GM20431 (cell line): ENCODE measurements around the gene BABAM2.

Experiments used
- in situ Hi-C: fragments of 300-500 bp; cut with MseI, MboI; formaldehyde crosslinking; loops from one replicate; pipeline ENCODE4 v1.15.0; 2020; ENCODE audit warnings: low sequenced_read_pairs; ENCODE audit not compliant: unreplicated experiment

The BABAM2 gene

DNA sequence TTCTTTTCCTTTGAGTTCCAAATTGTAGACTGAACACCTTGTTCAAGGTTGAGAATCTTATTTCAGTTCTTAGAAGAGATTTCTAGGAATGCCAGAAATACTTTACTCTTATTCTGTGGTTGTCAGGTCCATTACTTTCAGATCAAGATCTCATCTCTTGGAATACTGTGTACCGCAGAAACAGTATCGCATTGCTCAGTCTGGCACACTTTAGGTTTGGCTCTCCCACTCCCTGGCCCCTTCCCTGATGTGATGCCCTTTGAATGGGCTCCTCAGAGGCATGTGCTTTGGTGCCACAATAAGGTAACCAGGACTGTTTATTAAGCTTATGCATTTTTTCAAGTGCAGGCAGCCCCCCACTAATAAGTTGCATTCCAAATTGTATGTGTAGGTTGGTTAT lies 257.5 kb downstream of the BABAM2 start:
- in situ Hi-C loops = no loop called here

DNA sequence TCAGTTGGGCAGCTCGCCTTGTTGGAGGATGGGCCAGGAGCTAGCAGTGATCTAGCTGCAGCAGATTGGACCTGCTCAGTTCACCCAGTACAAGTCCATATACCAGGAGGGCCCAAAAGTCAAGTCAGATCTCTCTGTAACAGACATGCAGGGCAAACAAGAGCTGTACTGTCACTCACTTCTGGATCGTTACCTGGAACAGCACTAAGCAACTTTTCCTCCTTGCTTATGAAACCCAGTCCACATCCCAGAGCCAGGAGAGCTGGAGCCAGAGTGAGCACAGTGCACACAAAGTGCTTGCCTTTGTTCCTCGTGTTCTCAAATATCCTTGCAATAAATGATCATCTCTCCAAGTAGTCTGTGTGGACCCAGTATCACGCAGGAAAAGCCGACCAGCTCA lies 258.0 kb downstream of the BABAM2 start:
- in situ Hi-C loops = no loop called here

DNA sequence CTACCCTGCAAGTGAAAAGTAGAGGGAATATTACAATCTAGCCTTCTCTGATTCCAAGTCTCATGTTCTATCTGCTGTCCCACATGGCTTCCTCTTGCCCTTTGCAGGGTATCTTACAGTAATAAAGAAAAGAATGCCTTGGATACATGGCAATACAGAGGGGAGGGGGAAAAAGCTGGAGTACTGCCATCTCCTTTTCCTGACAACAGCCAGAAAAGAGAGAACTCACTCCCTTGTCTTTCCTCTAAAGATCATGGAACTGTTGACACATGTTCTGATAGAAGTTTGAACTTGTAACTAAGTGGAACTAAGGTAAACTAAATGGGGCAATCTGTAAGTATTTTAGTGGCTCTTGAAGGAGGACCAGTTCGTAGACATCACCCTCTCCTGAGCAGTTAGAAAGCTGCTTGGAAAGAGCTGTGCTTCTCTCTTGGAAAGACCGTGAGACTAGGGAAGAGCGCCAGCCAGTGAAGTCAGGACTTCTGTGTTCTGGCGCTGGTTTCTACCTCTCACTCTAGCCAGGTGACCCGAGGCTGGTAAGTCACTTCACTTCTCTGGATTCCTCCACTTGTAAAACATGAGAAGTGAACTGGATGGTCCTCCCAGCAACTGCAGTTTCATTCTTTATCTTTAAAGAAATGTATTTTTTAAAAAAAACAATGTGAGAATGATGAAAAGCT lies 259.8 kb downstream of the BABAM2 start:
- in situ Hi-C loops = no loop called here

DNA sequence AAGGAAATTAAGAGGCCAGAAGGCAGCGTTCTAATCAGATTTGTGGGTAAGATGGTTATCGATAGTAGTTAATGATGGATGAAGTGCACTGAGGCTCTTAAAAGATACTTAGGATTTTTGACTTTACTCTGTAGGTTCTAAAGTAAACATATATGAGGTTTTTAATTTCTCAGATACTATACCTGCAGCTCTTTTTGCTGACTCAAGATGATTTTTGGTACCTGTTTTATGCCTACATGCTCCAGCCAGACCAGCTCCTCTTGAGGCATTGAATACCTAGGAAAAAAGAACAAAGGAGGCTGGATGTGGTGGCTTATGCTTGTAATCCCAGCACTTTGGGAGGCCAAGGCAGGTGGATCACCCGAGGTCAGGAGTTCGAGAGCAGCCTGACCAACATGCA lies 260.5 kb downstream of the BABAM2 start:
- in situ Hi-C loops = no loop called here

DNA sequence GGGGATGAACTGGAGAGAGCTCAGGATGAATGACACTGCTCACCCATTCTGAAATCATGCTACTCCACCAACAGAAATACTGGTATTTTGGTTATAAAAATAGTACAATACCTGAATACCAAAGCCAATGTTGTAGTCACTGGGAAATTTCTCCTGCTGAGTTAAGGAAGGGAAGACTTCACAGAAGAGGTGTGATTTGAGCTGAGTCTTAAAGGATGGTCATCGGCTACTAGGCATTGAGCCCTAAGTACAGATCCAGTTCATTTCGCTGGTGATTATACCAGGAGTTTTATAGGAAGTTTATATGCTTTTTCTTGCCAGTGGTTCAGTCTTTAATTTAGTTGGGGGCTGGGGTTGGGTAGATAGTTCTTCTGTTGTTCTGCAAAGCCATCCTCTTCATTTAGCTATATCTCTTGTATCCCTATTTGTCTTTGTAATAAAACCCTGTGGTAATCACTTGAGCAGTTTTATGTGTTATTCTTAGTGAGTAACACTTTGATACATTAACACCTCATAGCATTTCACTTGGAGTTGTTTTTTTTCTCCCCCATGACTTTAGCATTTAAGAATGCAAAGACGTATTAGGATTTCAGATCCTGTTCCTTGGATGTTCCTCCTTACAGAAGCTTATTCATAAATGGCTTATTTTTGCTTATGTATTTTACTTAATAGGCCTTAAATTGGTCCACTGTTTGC lies 262.2 kb downstream of the BABAM2 start:
- in situ Hi-C loops = no loop called here

DNA sequence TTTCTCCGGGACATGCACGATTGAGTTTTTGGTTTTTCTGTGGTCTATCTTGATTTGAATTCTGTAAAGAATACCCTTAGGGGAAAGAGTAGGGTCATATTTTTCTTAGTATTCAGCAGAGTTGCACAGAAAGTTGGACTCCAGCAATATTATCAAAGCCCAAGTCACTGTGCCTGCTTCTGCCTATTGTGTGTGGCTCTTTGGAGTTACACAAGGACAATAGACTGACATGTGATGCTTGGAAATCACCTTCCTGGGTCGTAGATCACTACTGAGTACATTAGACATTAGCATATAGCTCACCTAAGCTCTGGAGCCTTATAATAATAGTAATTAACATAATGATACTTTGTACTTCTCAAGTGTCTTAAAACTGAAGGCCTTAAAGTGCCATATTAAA lies 263.3 kb downstream of the BABAM2 start:
- in situ Hi-C loops = no loop called here

DNA sequence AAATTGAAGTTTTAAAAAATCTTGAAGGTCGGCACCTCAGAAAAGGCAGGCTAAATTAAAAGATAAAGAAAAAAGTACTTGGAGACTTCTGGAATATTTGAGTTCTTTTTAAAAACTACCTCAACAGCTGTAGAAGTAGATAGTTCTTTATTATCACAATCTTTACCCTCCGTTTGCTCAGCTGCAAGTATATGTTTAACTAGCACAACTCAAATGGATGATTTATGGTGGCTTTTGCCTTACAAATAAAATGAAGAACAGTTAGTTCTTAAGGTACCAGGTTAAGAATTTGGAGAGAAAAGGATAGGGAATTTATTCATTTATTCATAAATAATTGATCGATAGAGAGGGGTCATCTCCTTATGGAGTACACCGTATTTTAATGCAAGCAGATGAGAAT lies 264.6 kb downstream of the BABAM2 start:
- in situ Hi-C loops = no loop called here

DNA sequence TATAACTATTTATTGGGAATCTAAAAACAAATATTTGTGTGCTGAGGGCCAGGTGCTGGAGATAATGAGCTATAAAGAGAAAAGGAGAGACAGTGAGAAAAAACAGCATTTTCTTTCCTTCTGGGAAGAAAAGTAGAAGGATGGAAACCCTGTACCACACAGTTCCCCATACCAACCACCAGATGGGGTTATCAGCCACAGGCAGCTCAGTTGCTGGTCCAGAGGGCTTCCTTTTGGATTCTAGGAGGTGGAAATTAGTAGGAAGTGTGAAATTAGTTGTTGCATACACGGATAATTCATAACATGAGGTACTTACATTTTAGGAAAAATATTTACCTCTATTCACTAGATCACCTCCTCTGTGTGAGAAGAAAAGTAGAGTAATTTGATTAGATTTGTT lies 265.1 kb downstream of the BABAM2 start:
- in situ Hi-C loops = no loop called here

DNA sequence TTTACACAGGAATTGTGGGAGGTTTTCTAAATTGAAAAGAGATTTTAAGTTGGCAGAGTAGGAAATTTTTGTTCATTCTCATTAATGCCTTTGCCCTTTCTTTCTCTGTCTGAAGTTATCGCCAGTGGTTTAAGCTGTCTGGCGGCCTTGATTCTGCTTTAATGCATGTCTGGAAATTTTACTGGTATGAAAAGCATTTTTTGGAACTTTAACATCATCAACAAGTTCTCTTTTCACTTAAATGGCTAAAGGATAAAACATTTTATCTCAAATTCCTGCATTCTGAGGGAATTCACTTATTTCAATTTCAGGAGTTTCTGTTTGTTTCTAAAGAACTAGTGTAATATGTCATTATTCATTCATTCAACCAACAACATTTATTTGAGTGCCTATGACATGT lies 268.3 kb downstream of the BABAM2 start:
- in situ Hi-C loops = no loop called here

DNA sequence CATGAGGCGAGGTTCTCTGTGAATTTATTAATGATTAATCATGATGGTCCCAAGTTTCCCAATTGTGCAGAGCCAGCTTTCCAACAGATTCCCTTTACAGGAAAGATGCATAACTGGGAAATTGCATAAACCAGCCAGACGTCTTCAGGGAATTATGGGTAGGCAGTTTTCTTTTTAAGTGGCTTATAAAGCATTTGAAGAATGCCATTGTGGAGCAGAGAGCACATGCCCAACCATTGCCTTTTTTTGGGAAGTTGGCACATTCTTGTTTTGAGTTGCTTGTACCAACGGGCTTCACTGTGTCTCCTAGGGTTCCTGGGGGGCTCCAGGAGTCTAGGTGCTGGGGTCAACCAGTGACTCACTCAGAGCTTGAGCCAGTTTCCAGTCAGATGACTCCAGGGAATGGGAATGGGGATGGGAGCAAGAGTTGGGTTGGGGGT lies 270.5 kb downstream of the BABAM2 start:
- in situ Hi-C loops = no loop called here

DNA sequence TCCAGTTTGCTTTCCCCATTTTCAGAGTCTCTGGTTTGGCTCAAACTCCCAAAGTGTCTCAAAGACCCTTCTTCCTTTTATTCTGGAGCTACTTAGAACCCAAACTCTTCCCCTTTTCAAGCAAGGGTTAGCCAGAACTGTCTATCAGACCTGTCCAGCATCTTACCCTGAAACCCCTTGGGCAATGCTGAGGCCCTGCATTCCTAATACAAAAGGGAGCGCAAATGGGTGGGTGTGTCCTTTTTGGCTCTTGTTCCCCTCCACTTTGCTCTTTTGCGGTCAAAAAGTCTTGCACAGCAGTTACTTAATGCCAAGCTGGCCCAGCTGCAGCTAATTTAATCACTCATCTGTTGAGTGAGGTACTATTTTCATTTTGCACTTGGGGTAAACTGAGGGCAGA lies 270.9 kb downstream of the BABAM2 start:
- in situ Hi-C loops = no loop called here

DNA sequence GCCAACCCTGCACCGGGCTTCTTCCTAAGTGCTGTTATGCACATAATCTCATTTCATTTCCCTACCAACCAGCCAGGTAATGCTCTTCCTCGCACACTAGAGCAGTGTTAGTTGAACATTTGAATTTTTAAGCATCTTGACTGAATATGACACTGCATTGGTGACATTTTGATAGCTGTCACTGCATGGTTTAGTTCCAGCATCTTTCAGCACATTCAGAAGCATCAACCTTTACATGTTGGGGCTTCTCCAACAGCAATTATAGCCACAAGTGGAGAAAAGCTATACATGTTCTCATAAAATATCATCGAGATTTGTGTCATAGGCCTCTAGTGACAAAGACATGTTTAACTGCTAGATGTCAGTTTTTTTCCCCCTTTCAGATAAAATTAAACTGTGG lies 272.0 kb downstream of the BABAM2 start:
- in situ Hi-C loops = no loop called here

DNA sequence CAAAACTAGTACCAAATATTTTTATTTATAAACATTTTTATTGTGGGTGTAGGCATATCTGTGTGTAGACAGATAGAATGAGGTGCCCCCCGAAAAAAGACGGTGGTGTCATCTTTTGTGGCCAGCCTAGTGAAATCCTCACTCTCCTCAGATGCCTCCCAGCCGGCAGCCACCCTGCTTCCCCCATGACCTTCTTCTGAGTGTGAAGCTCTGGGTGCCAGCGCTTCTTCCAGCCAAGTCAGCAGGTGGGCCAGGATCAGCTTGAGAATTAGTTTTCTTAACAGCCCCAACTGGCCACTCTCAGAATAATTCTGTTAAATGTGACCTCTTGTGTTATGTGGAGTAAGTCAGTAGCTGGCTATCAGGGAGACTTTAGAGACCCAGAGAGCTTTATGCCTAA lies 272.5 kb downstream of the BABAM2 start:
- in situ Hi-C loops = no loop called here

DNA sequence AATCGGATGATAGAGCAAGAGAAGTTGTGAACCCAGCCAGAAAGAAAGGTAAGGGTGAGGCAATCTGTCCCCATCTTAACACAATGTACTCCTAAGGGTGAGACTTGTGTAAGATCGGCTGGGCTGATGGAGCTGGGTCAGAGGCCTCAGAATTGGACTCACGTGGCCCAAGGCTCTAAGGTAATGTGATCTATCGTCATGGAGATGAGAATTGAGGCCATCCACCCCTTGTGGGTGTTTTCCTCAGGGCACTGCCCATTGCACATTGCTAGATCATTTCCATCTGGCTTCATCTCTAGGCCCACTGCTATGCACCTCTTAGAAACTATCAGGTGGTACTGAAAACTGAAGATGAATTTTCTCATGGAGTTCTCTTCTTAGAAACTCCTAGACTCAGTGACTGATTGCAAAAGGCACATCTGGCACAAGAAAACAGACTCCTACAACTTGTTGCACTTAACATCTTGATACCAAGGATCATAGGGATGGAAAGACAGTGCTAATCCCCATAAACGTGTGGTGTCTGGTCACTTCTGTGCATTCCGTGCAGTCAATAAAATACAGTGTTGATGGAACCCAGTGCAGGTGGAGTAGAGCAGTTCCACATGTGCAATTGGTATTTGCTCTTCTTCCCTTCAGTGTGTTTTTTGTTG lies 273.2 kb downstream of the BABAM2 start:
- in situ Hi-C loops = no loop called here

DNA sequence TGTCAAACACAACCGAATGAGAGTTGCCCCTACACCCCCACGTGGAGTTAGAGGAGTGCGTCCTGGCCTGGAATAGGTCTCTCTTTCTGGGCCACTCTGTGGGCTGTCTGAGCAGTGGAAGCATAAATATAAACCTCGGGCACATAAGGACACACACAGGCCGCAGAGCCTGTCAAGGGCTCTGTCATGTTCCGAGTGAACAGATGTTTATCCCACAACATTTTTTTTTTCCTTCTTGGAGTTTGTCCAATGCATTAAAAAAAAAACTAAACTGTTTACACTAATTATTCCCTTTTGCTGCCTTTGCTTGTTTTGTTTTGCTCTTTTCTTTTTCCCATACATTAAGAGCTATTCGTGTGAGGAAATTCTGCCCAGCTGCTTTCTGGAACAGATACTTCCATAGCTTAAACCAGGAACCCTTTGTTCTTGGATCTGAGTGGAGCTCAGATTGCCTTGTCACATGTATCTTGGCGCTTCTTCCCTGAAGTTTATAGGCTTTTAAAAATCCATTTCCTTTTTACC lies 273.8 kb downstream of the BABAM2 start:
- in situ Hi-C loops = no loop called here

DNA sequence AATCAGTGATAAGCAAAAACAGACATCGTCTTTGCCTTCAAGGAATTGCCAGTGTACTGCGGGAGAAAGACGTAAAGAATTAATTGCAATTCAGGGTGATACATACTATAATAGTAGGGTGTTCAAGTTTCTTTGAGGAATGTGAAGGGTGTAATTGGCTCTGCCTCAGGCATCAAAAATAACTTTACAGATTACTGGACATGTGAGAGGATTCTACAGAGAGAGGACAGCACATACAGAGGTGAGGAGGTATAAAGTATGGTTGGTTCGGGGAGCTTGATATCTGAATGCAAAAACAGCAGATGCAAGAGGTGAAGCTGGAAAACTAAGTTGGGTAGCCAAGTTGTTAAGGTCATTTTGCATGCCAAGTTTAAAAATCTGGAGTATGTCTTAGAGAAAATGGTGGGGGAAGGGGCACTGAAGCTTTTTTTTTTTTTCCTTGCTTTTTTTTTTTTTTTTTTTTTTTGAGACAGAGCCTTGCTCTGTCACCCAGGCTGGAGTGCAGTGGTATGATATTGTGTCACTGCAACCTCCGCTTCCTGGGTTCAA lies 274.6 kb downstream of the BABAM2 start:
- in situ Hi-C loops = no loop called here

DNA sequence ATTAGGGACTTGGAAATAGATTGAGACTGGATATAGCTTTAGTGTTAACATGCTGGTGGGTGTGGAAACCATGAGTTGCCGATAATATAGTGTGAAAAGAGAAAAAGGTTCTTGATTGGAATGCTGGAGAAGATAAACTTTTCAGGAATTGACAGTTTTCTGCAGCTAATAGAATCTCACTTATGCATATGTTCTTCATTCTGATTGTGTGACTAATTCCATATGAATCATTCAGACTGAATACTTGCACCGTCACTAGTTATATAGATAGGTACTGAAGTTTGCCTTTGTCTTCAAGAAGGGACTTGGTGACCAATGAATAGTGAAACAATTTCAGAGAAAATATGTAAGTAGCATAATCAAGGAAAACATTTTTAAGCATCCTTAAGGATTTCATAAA lies 276.4 kb downstream of the BABAM2 start:
- in situ Hi-C loops = no loop called here

DNA sequence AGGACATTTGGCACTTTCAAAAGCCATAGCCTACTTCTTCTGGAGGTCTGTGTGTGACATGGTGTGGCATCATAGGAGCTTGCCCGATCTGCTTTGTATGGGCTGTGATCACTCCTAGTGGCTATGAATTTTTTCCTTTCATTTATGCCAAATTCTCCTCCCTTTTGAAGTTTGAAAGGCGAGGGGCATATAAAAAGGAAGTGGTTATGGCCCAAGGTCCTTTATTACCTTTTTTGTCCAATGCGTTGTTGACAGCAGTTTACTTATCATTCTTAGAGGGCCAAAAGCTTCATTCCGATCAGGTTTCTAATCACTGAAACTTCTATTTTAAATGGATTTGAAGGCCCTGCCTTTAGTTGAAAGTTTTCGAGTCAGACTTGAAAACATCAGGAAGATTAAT lies 277.8 kb downstream of the BABAM2 start:
- in situ Hi-C loops = no loop called here

DNA sequence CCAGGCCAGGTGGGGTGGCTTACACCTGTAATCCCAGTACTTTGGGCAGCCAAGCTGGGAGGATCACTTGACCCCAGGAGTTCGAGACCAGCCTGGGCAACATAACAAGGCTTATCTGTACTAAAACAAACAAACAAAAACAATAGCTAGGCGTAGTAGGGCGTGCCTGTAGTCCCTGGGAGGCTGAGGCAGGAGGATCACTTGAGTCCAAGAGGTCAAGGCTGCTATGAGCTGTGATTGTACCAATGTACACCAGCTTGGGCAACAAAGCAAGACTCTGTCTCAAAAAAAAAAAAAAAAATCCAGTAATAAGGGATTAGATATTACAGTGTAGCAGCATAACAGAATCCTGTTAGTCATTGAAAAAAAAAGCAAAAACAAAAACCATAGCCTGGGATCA lies 279.0 kb downstream of the BABAM2 start:
- in situ Hi-C loops = no loop called here

DNA sequence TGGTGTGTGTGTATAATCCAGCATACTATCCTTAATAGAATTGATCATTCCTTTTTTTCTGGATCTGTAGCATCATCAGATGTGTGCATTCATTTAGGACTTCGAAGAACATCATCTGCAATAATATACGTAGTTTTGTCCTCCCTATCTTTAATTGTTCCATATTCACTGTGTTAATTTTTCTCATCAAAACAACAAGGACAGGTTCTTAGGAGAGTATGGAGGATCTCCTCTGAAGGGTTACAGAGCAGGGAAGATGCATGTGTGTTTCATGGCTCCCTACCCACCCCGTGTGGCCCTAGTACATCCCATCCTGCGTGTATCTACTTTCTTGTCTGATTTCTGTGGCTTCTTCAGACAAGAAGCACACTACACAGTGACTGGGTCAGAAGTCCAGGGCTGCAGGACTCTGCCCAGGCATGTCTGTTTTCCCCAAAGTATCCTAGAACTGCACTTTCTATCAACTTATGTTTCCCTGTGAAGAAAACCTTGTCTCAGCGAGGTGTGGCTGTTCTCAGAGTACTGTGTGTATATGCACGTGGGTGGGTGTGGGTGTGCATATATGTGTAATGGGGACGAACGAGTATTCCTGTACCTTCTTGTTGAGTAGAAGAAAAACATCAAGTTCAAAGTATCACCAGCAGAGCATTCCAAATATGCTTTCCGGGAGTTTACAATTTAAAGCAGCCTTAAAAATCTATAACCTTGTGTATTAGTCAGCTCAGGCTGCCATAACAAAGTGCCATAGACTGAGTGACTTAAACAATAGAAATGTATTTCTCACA lies 281.8 kb downstream of the BABAM2 start:
- in situ Hi-C loops = no loop called here
